ENCODE measurements around the gene PHF21B. TPM values are rescaled to one million over a fixed set of nuclear protein-coding genes. Genes with fewer than 3 reads are reported as not detected.

Gene PHF21B
- total RNA-seq, 1 donor from 2014 or later = 37.4 TPM

GRCh38 chr22:45033136-45033535 is 23.3 kb upstream of the PHF21B start:
- H3K9me3 Mint-ChIP-seq (ENCODE audit: low read depth) = peaks cover 4% of the 10 kb centered on the region
- no peak for DNase-seq (ENCODE audit: low spot score, unreplicated experiment)
- H3K4me3 Mint-ChIP-seq (ENCODE audit: low read depth) = no peak overlapping the region
- no peaks in the 10 kb centered on the region for H3K4me1 Mint-ChIP-seq (ENCODE audit: low read depth)
- TF ChIP-seq, protein P1, sequence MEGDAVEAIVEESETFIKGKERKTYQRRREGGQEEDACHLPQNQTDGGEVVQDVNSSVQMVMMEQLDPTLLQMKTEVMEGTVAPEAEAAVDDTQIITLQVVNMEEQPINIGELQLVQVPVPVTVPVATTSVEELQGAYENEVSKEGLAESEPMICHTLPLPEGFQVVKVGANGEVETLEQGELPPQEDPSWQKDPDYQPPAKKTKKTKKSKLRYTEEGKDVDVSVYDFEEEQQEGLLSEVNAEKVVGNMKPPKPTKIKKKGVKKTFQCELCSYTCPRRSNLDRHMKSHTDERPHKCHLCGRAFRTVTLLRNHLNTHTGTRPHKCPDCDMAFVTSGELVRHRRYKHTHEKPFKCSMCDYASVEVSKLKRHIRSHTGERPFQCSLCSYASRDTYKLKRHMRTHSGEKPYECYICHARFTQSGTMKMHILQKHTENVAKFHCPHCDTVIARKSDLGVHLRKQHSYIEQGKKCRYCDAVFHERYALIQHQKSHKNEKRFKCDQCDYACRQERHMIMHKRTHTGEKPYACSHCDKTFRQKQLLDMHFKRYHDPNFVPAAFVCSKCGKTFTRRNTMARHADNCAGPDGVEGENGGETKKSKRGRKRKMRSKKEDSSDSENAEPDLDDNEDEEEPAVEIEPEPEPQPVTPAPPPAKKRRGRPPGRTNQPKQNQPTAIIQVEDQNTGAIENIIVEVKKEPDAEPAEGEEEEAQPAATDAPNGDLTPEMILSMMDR (IDR thresholded peaks at IDR 0.05; ENCODE audit: unreplicated experiment) = no peak
- H3K36me3 Mint-ChIP-seq (ENCODE audit: insufficient read depth) = no peaks in the 10 kb centered on the region
- no peak overlapping the region for H3K27ac Mint-ChIP-seq
- H3K27me3 Mint-ChIP-seq = peaks cover 38% of the 10 kb centered on the region

DNA sequence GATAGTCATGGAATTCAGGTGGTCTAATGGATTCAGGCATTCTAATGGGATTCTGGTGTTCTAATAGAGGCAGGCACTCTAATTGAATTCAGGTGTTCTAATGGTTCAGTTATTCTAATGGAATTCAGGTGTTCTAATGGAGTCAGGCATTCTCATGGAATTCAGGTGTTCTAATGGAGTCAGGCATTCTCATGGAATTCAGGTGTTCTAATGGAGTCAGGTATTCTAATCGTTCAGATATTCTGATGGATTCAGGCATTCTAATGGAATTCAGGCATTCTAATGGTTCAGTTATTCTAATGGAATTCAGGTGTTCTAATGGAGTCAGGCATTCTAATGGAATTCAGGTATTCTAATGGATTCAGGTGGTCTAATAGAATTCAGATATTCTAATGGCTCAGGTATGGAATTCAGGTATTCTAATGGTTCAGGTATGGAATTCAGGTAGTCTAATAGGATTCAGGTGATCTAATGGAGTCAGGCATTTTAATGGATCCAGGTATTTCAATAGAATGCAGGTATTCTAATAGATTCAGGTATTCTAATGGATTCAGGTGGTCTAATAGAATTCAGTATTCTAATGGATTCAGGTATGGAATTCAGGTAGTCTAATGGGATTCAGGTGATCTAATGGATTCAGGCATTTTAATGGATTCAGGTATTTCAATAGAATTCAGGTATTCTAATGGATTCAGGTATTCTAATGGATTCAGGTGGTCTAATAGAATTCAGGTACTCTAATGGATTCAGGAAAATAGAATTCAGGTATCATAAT is 22.0 kb upstream of the PHF21B start:
- Mint-ChIP-seq H3K9me3 (ENCODE audit: low read depth) (no peaks in the 10 kb centered on the region), H3K4me1 (ENCODE audit: low read depth) (no peaks in the 10 kb centered on the region), H3K4me3 (ENCODE audit: low read depth) (no peak overlapping the region), H3K27ac (no peak overlapping the region), H3K36me3 (ENCODE audit: insufficient read depth) (no peaks in the 10 kb centered on the region), H3K27me3 (peaks cover 38% of the 10 kb centered on the region)
- no peak for DNase-seq (ENCODE audit: low spot score, unreplicated experiment)
- TF ChIP-seq, protein P1 (IDR thresholded peaks at IDR 0.05; ENCODE audit: unreplicated experiment) = no peak

DNA sequence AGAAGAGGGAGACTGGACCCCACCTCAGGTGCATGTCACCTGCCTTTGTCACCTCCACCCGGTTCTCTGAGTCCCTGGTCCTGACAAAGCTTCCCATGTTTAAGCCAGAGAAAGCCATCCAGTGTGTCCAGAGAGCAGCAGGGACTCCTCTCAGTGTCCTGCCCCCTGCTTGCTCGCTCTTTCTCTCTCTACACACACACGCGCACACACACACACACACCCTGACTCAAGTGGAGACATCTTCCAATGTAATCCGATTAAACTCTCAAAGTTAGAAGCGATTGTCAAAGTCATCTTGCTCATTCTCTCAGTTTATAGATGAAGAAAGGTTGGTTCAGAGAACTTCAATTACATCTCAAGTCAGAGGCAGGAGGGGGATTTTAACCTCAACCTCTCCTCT is 19.7 kb upstream of the PHF21B start:
- Mint-ChIP-seq H3K4me1 (ENCODE audit: low read depth) (no peaks in the 10 kb centered on the region), H3K36me3 (ENCODE audit: insufficient read depth) (no peaks in the 10 kb centered on the region), H3K9me3 (ENCODE audit: low read depth) (no peaks in the 10 kb centered on the region), H3K27me3 (peaks cover 34% of the 10 kb centered on the region), H3K4me3 (ENCODE audit: low read depth) (no peak overlapping the region), H3K27ac (no peak overlapping the region)
- TF ChIP-seq, protein P1 (IDR thresholded peaks at IDR 0.05; ENCODE audit: unreplicated experiment) = no peak
- no peak for DNase-seq (ENCODE audit: low spot score, unreplicated experiment)

DNA sequence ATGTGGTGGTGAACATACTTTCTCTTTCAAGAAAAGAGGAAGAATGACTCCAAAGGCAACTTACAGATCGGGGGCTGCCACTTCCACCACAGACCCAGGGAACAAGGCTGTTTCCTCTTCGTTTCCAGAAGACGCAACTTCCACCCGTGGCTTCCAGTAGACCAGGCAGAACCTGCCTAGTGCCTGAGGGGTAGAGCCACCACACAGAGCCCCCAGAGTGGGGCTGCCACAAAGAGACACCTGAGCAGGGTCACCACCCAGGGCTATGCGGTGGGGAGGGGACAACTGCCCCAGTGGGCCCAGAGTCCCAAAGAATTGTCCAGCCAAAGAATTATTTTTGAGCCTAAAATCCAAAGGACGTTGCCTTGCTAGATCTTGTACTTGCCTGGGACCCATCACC is 16.7 kb upstream of the PHF21B start:
- no peak overlapping the region for H3K27ac Mint-ChIP-seq
- TF ChIP-seq, protein P1 (IDR thresholded peaks at IDR 0.05; ENCODE audit: unreplicated experiment) = no peak
- H3K27me3 Mint-ChIP-seq = peaks cover 35% of the 10 kb centered on the region
- no peaks in the 10 kb centered on the region for H3K9me3 Mint-ChIP-seq (ENCODE audit: low read depth)
- no peak overlapping the region for H3K4me3 Mint-ChIP-seq (ENCODE audit: low read depth)
- no peaks in the 10 kb centered on the region for H3K36me3 Mint-ChIP-seq (ENCODE audit: insufficient read depth)
- no peak for DNase-seq (ENCODE audit: low spot score, unreplicated experiment)
- no peaks in the 10 kb centered on the region for H3K4me1 Mint-ChIP-seq (ENCODE audit: low read depth)

DNA sequence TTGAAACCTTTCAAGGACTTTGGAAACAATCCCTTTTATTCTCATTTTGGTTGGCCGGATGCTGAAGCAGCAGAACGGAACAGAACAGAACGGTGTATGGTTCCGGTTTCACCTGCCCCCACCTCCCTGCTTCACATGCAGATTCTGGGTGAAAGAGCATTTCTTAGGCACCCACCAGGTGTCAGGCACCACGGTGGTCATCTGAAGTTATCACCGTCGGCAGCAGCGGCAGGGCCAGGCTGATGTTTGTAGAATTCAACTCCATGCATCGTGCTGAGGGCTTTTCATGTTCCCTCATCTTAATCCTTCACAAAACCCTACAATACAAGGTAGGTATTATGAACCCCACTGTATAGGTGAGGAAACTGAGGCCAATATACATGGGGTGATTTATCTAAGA is 13.6 kb upstream of the PHF21B start:
- H3K4me3 Mint-ChIP-seq (ENCODE audit: low read depth) = no peak overlapping the region

More for the DNA sequence above, 13.6 kb upstream of the PHF21B start:
- Mint-ChIP-seq H3K36me3 (ENCODE audit: insufficient read depth) (no peaks in the 10 kb centered on the region), H3K27ac (no peak overlapping the region), H3K27me3 (peaks cover 22% of the 10 kb centered on the region), H3K4me1 (ENCODE audit: low read depth) (no peaks in the 10 kb centered on the region), H3K9me3 (ENCODE audit: low read depth) (no peaks in the 10 kb centered on the region)
- no peak for DNase-seq (ENCODE audit: low spot score, unreplicated experiment)
- TF ChIP-seq, protein P1 (IDR thresholded peaks at IDR 0.05; ENCODE audit: unreplicated experiment) = no peak
